ENCODE results near the gene ASF1B.

The ASF1B gene

DNA sequence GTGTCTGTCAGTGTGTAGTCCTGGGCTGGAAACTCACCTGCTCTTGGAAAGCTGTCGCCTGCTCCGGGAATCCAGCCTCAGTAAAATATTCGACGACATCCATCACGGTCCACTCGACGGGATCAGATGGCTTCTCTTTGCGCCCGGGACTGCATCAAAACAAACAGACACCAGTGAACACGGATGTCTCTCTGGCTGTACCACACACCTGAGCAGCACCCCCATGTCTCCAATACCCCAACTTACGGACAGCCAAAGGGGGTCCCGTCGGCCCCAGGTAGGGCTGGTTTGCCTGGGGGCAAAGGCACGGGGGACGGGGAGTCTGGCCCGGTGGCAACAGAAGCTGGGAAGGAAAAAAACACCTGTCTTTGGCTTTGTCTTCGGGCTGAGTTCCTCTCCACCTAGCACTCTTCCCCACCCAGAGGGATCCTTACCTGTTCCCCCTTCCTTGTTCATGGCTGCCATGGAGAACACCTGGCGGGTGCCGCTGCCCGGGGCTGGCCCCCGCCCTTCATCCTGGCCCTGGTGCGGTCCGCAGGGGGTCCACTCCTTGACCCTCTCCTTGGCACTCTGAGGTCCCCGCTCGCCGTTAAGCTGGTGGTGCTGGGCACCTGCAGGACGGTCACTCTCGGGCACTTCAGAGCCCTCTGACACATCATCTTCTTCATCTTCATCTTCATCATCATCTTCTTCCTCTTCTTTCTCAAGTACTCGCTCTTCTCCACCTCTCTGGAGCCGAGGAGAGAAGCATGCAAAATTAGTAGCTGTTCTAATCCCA lies 47.6 kb downstream of the ASF1B start:
- no peak for DNase-seq (ENCODE audit: low read depth in 2 of 2, low spot score in 1 of 2)

DNA sequence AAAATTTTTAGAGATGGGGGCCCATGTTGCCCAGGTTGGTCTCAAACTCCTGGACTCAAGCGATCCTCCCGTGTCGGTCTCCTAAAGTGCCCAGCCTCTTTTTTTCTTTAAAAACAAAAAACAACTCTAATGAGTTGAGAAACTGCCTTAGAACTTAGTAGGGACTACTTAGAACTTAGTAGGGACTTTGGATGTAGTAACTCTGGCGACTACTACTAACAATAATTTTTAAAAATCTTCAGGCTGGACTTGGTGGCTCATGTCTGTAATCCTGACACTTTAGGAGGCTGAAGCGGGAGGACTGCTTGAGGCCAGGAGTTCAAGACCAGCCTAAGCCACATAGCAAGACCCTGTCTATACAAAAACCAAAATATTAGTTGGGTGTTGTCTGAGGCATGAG lies 50.3 kb downstream of the ASF1B start:
- no peak for DNase-seq (ENCODE audit: low read depth in 2 of 2, low spot score in 1 of 2)

DNA sequence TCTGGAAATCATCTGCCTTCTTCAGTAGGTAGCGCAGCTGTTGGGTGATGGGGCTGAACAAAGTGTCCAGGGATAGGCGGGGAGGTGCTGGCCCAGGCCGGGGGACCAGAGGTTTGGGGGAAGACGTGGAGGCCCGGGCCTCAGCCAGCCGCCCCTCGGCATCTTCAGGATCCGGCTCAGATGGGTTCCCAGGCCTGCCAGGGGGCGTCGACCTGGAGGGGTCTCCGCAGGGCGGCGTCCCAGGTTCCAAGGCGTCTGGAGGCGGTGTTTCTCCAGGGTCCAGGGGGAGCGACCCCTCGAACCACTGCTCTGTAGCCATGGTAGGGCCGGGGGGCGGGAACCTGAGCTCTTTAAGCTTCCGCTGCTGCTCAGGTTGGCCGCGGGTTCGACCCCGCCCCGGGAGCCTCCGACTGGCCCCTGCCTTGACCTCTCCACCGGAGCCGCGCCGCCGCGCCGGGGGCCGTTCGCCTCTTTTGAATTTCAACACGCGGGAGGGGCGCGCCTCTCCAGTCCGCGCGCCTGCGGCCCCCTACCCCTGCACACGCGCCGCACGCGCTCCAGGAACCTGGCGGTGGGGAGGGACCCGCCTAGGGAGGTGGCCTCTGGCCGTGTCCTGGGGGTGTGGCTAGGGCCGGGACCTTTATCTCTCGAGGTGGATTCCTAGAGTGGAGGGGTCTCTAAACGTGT lies 50.9 kb downstream of the ASF1B start, which contains the start of gene C19orf67:
C19orf67 (minus strand) TSS at position 475 of the 687 bp plus-strand sequence; CDS start at position 319, 156 bp downstream.
- DNase-seq (ENCODE audit: low read depth in 2 of 2, low spot score in 1 of 2): no peak

DNA sequence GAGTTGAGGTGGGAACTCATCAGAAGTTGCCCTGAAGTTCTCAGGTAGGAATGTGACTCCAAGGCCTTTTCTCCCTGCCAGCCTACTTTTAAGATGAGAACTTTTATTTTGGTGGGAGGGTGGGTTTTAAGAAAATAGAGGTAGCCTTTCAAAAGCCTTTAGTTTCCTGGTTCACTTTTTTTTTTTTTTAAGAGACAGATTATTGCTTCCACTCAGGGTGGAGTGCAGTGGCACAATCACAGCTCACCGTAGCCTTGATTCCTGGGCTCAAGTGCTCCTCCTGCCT lies 53.8 kb downstream of the ASF1B start:
- DNase-seq (ENCODE audit: low read depth in 2 of 2, low spot score in 1 of 2): no peak

DNA sequence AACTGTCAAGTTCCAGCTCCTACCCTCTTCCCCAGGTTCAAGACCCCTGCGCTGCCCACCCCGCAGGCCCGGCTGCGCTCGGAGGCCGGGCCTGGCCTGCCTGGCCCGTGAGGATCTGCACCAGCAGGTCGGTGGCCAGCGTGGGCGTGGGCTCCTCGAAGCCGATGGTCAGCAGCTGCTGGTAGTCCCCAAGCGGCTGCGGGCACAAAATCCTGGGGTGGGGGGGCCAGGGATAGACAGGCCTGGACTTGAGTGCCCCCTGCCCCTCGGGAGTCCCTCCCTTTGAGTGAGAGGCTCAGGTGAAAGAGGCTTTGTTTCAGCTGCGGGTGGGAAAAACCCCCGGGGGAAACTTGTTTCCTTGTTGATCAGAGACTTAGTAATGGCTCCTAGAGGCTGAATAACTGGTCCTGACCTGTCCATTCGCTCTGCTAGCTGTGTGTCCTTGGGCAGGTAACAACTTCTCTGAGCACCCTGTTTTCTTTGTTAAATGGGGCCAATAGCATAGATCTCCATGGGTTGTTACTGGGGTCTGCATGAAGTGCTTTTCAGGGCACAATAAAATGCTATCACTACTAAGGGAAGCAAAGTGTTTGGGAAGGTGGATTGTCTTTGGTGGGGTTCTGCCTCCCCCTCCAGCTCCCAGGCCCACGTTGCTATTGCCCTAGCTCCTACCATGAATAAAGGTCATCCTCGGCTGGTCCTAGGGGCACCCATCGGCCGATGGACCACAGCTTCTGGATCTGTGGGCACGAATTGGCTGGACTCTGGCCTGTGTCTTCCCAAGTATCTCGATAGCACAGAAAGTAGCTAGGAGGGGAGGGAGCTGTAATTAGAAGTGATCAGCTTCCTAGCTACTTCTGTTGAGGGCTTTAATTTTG lies 54.4 kb downstream of the ASF1B start:
- DNase-seq (ENCODE audit: low read depth in 2 of 2, low spot score in 1 of 2): no peak

DNA sequence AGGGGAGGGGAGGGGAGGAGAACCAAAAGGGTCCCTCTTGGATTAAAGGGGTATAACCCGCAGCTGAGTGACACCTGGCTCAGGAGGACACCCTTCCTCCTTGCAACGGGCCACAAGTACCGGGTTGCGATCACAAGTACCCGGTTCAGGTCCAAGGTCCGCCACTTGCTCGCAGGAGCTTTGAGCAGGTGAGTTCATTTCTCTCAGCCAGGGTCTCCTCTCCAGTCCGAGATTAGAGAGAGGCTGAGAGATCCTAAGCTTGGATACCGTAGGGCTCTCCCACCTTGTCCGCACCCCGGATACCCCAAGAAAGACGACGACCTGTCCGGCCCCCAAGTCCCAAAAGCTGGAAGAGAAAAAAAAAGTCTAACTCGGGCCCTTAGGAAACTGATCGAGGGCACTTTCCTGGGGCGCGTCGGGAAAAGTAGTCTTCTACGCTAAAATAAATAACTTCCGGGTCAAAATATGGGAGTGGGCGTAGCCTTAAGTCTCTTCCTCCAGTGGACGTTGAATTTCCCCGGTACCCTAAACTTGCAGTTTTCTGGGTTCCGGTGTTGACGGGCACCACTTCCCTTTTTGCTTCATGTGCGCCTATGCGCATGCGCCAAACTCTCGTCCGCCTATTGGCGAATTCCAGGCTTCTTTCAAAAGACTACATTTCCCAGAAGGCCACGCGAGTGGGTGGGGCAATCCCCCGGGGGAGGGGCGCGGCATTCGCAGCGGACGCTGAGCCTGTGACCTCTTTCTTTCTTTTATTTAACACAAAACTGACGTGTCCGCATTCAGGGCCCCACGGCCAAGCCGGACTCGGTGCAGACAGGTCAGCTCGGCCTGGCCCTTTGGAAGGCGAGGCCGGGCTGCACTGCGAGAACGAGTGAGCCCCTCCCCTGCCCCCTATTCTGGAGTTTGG lies 55.2 kb downstream of the ASF1B start:
- DNase-seq (ENCODE audit: low read depth in 2 of 2, low spot score in 1 of 2): peak; percentile 98 to 99

DNA sequence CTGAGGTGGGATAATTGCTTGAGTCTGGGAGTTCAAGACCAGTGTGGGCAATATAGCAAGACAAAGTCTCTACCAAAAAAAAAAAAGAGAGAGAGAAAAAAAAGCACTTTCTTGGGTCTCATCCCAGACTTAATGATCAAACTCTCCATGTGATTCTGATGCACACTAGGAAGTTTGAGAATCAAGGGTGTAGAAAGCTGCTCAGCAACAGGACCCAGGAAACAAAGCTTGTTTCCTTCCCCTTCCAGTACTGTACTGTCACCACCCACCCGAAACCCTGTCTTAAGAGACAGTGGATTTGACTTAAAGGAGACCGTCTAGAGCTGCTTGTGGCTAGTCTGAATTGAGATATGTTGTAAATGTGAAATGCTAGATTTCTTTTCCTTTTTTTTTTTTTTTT lies 58.0 kb downstream of the ASF1B start:
- no peak for DNase-seq (ENCODE audit: low read depth in 2 of 2, low spot score in 1 of 2)

DNA sequence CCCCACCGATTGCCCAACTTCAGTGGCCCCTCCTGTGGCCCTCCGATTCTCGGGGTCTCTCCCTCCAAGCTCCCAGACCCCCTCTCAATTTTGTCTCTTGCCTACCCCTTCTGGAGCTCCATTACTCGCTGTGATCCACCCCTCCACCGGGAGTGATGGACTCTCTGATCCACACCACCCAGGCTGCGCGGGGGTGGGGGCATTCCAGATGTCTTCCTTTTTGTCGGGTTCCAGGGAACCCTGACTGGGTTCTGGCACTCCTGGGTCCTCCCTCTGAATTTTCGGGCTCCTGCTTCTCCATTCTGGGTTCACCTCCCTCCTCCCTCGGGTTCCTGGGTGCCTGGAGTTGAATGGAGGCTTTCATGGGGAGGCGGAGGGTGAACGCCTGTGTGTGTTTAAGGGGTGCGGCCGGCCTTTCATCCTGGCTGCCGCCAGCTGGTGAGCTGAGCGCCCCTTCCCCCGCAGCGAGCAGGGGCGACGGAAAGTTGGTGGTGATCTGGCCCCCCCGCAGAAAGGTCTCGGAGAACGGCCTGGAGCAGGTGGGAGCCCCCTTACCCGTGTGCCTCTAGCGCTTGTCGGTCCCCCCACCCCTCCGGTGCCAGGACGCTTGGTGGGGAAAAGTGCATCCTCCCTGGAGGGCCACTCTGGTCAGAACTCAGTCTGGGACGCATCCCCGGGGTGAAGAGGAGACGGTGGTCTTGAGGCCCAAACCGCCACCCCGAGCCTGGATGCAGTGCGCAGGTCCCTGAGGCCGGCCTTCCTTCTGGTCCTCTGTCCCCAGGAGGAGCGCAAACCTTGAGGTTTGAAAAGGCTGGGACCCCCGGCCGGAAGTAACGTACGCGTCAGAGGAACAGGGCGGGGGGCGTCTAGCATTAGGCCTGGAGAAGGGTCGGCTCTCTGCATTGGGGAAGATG lies 62.2 kb downstream of the ASF1B start:
- DNase-seq (ENCODE audit: low read depth in 2 of 2, low spot score in 1 of 2): no peak

DNA sequence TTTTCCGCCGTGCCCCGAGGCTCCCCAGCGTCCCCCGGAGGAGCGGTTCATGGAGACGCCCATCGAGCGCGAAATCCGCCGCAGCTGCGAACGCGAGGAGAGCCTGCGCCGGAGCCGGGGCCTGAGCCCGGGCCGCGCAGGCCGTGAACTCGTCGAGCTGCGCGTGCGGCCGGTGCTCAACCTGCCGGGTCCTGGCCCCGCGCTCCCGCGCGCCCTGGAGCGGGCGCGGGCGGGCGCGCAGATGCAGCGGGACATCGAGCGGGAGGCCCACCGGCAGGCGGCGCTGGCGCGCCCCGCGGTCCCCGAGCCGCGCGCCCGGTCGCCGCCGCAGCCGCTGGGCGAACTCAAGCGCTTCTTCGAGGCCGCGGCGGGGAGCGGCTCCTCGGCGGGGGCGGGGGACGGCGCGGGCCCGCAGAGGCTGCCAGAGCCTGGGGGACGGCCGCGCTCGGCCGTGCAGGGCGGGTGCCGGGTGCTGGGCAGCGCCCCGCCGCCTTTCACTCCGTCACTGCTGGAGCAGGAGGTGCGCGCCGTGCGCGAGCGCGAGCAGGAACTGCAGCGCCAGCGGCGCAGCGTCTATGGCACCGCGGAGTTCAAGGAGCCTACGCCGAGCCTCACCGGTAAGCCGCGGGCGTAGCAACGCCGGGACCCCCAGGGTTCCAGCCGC lies 63.0 kb downstream of the ASF1B start:
- DNase-seq (ENCODE audit: low read depth in 2 of 2, low spot score in 1 of 2): peak in 1 of 2 donors; percentile 43

DNA sequence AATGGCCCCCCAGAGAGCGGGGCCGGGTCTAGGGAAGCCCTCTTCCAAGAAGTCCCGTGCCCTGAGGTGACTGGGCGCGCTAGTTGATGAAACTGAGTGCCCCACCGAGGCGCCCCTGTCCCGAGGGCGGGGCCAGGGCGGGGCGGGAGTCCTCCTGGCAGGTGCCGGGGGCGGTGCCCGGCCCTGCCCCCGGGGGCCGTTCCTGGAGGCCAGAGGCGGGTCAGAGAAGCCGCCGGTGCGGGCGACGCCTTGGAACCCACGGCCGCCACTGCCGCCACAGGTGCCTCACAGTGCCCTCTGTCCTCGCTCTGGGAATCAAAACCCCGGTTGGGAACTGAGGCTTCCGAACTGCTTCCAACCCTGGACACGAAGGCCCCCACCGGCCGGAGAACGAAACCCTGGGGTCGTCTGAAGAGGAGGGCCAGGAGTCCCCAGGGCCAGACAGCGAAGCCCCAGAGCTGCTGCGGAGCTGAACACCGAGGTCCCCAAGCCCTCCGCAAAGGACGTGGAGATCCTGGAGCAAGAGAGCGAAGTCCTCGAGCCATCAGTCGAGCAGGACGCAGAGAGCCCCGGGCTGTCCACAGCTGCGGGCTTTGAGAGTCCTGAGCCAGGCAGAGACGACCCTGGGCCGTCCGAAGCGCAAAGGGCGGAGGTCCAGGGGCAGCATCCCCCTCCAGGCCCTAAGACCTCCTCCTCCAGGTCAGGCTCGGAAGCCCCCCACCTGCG lies 63.7 kb downstream of the ASF1B start, which contains the start of gene MISP3:
MISP3 (plus strand) TSS at position 252 of the 726 bp plus-strand sequence. CDS start 524 bp downstream, outside the sequence.
- no peak for DNase-seq (ENCODE audit: low read depth in 2 of 2, low spot score in 1 of 2)

DNA sequence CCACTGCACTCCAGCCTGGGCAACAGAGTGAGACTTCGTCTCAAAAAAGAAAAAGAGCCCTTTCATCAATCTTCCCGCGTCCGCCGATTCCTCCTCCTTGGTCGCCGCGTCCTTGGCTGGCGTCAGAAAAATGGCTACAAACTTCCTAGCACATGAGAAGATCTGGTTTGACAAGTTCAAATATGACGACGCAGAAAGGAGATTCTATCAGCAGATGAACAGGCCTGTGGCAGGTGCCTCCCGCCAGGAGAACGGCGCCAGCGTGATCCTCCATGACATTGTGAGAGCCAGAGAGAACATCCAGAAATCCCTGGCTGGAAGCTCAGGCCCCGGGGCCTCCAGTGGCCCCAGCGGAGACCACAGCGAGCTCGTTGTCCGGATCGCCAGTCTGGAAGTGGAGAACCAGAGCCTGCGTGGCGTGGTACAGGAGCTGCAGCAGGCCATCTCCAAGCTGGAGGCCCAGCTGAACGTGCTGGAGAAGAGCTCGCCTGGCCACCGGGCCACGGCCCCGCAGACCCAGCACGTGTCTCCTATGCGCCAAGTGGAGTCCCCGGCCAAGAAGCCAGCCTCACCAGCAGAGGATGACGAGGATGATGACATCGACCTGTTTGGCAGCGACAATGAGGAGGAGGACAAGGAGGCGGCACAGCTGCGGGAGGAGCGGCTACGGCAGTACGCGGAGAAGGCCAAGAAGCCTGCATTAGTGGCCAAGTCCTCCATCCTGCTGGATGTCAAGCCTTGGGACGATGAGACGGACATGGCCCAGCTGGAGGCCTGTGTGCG lies 65.9 kb downstream of the ASF1B start:
- DNase-seq (ENCODE audit: low read depth in 2 of 2, low spot score in 1 of 2): no peak

Measured in stimulated activated CD8-positive, alpha-beta memory T cell treated with anti-CD3 and anti-CD28 coated beads, Interleukin-4, amount 100 ng/mL, for 4 hours (primary cell).